IPS-18a (cell line): ENCODE results near the gene DCC.

ENCODE experiments used
- H3K27ac ChIP-seq: one replicate; pipeline ENCODE4 v1.5.1; 2013; ENCODE audit warnings: low read length
- H3K27me3 ChIP-seq: one replicate; pipeline ENCODE4 v1.6.1; 2013; ENCODE audit warnings: mild to moderate bottlenecking, low read length; ENCODE audit not compliant: control insufficient read depth, insufficient read depth
- H3K36me3 ChIP-seq: one replicate; pipeline ENCODE4 v1.6.1; 2013; ENCODE audit warnings: low read depth, low read length; ENCODE audit not compliant: control insufficient read depth
- H3K4me1 ChIP-seq: one replicate; pipeline ENCODE4 v1.6.1; 2013; ENCODE audit warnings: low read depth, low read length; ENCODE audit not compliant: control insufficient read depth
- H3K4me3 ChIP-seq: one replicate; pipeline ENCODE4 v1.5.1; 2013; ENCODE audit warnings: low read length
- H3K9ac ChIP-seq: one replicate; pipeline ENCODE4 v1.6.1; 2013; ENCODE audit warnings: mild to moderate bottlenecking, low read length, moderate library complexity
- H3K9me3 ChIP-seq: one replicate; pipeline ENCODE4 v1.6.1; 2013; ENCODE audit warnings: low read depth, low read length; ENCODE audit not compliant: control insufficient read depth

Gene DCC

DNA sequence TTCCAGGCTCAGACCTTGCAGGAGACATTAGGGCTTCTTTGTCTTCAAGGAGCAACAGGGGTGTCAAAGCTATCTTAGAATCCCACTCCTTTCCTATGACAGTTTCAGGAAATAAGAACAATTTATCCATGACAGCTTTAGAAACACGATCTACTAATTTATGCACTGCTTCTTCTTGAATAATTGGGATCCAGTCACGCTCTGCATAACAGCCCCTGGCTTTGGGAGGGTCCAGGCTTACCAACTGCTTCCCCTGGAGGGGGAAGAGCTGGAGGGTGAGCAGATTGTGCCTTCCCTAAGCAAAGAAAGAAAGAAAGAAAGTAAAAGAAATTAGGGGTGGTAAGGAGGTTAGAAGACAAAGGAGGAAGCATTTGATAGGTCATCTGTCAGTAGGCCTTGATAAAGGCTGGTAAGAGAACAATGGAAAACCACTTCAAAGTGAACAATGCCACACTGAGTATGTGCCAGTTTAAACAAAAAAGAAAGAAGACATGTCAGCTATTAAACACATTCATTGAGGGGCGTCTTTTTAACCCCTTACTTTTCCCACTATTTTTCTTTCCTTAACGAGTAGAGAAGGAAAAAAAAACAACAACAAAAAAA, 327.6 kb downstream of the DCC start:
- Histone ChIP-seq H3K4me1 (no peaks in the 10 kb centered on the region), H3K27ac (no peak overlapping the region), H3K4me3 (no peak overlapping the region), H3K9ac (no peak overlapping the region), H3K36me3 (no peaks in the 10 kb centered on the region), H3K9me3 (no peaks in the 10 kb centered on the region), H3K27me3 (no peaks in the 10 kb centered on the region)

- H3K9me3 ChIP-seq = no peaks in the 10 kb centered on the region
- no peaks in the 10 kb centered on the region for H3K36me3 ChIP-seq
Observed at GRCh38 chr18:52670896-52671295, 330.9 kb downstream of the DCC start.

DNA sequence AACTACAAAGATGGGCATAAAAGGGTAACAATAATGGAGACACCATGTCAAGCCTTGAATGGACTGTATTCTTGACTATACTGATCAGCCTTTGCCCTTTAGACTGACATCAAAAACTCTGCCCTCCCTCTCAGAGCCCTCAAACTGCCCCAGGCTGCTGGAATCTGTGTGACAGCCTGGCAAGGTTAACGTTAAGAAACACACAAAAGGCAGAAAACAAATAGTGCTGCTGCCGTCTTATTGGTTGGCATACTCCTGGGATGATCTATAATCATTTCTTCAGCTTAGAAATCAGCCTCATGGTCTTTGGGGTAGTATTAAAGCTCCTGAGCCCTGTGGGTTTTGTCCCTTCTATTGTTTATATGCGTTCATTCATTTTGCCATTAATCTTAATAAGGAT, 338.0 kb downstream of the DCC start:
- no peak overlapping the region for H3K4me3 ChIP-seq
- no peak overlapping the region for H3K27ac ChIP-seq
- peaks cover 11% of the 10 kb centered on the region for H3K4me1 ChIP-seq
- no peaks in the 10 kb centered on the region for H3K36me3 ChIP-seq
- H3K9ac ChIP-seq = no peak overlapping the region
- no peaks in the 10 kb centered on the region for H3K9me3 ChIP-seq
- H3K27me3 ChIP-seq = no peaks in the 10 kb centered on the region

More at GRCh38 chr18:52670896-52671295, 330.9 kb downstream of the DCC start:
- Histone ChIP-seq H3K27me3 (no peaks in the 10 kb centered on the region), H3K4me1 (no peaks in the 10 kb centered on the region), H3K4me3 (no peak overlapping the region), H3K27ac (no peak overlapping the region), H3K9ac (no peak overlapping the region)

- Histone ChIP-seq H3K27me3 (no peaks in the 10 kb centered on the region), H3K36me3 (no peaks in the 10 kb centered on the region), H3K27ac (no peak overlapping the region), H3K4me3 (no peak overlapping the region), H3K9me3 (no peaks in the 10 kb centered on the region), H3K4me1 (peaks cover 11% of the 10 kb centered on the region), H3K9ac (no peak overlapping the region)
Observed at GRCh38 chr18:52678551-52678950, 338.6 kb downstream of the DCC start.

GRCh38 chr18:52679354-52679753, 339.4 kb downstream of the DCC start:
- Histone ChIP-seq H3K9me3 (no peaks in the 10 kb centered on the region), H3K9ac (no peak overlapping the region), H3K27me3 (no peaks in the 10 kb centered on the region), H3K36me3 (no peaks in the 10 kb centered on the region), H3K4me1 (peaks cover 11% of the 10 kb centered on the region), H3K4me3 (no peak overlapping the region), H3K27ac (no peak overlapping the region)

DNA sequence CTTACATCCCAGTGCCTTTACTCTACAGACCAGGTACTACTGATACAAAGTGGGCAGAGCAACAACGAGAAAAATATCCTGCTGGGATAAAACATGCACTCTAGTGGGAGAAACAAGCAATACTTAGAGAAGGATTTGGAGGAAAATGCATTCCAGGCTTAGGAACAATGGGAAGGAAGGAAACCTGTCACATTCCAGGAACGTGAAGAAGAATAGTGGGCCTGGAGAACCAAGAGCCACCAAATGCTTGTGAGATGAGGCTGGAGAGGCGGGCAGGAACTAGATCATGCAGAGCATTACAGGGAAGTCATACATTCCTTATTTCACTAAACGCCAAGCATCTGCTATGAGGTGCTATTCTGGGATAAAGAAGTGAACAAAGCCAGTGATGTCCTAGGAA, 342.3 kb downstream of the DCC start:
- no peaks in the 10 kb centered on the region for H3K36me3 ChIP-seq
- no peak overlapping the region for H3K9ac ChIP-seq
- H3K27me3 ChIP-seq = no peaks in the 10 kb centered on the region
- peaks cover 11% of the 10 kb centered on the region for H3K4me1 ChIP-seq
- H3K4me3 ChIP-seq = no peak overlapping the region
- no peak overlapping the region for H3K27ac ChIP-seq
- H3K9me3 ChIP-seq = no peaks in the 10 kb centered on the region

DNA sequence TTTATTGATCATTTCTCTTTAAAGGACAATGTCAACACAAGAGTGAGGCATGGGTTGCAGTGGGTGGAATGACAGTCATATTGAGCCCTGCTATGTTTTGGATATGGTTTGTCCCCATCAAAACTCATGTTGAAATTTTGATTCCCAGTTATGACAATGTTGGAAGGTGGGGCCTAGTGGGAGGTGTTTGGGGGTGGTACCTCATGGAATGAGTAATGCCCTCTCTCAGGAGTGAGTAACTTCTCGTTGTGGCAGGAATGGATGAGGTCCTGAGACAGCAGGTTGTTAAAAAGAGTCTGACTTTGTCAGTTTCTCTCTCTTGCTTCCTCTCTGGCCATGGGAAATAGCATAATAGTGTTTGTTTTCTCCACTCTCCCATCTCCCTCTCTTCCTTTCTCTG, 345.3 kb downstream of the DCC start:
- H3K27ac ChIP-seq = no peak overlapping the region
- H3K4me1 ChIP-seq = peaks cover 6% of the 10 kb centered on the region
- H3K4me3 ChIP-seq = no peak overlapping the region
- no peaks in the 10 kb centered on the region for H3K27me3 ChIP-seq
- no peaks in the 10 kb centered on the region for H3K9me3 ChIP-seq
- H3K9ac ChIP-seq = no peak overlapping the region
- no peaks in the 10 kb centered on the region for H3K36me3 ChIP-seq

DNA sequence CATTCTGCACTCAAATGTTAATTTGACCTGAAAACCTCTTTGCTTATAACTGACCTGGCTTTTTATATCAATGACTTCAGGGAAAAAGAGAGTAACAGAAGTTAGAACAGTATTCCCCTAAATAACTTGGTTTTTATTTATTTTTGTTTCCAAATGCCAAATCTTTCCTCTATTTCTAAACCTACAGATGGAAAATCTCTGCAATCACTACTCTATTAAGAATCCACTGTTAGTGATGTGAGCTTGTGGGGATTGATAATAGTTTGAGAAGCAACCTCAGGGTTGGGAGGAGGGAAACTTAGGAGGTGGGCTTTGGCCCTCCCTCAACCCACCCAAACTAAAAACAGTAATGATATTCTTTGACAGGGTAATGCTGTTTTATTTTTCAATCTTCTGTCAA, 351.8 kb downstream of the DCC start:
- H3K27me3 ChIP-seq = no peaks in the 10 kb centered on the region
- no peak overlapping the region for H3K4me3 ChIP-seq
- no peaks in the 10 kb centered on the region for H3K4me1 ChIP-seq
- no peak overlapping the region for H3K9ac ChIP-seq
- no peaks in the 10 kb centered on the region for H3K36me3 ChIP-seq
- no peaks in the 10 kb centered on the region for H3K9me3 ChIP-seq
- no peak overlapping the region for H3K27ac ChIP-seq

- H3K27ac ChIP-seq = no peak overlapping the region
- no peaks in the 10 kb centered on the region for H3K9me3 ChIP-seq
- no peak overlapping the region for H3K4me3 ChIP-seq
- no peaks in the 10 kb centered on the region for H3K36me3 ChIP-seq
- no peaks in the 10 kb centered on the region for H3K4me1 ChIP-seq
- H3K27me3 ChIP-seq = no peaks in the 10 kb centered on the region
- H3K9ac ChIP-seq = no peak overlapping the region
Observed at GRCh38 chr18:52694804-52695203, 354.8 kb downstream of the DCC start.

DNA sequence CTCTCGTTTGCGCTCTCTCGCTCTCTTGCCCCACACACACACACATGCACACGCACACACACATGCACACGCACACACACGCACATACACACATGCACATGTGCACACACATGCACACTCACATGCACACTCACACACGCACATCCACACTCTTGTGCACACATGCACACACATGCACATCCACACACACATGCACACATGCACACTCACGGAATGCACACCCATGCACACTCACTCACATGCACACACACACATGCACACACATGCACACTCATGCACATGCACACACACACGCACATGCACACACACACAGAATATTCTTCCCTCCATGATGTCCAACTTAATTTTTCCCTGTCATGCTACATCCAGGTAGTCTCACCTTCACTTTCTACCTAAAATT, 360.1 kb downstream of the DCC start:
- H3K36me3 ChIP-seq = no peaks in the 10 kb centered on the region
- H3K4me1 ChIP-seq = no peaks in the 10 kb centered on the region
- no peaks in the 10 kb centered on the region for H3K27me3 ChIP-seq
- no peak overlapping the region for H3K9ac ChIP-seq
- no peak overlapping the region for H3K27ac ChIP-seq
- H3K9me3 ChIP-seq = no peaks in the 10 kb centered on the region
- no peak overlapping the region for H3K4me3 ChIP-seq

DNA sequence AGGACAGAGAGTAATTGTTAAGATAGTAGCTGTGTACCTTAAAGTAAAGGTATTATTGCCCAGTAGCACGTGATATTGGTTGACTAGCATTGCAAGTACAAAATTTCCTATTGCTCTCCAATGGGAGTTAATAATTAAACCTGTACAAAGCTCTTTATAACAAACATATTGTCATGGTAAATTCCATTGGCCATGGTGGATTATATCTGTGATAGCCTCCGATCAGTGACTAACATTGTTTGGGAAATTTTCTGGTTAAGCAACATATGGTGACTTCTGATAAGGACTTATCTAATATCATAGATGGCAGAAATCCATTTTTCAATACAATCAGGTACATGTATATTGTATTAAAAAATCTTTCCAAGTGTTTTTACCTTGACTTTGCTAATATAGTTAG, 360.8 kb downstream of the DCC start:
- H3K27ac ChIP-seq = no peak overlapping the region
- no peak overlapping the region for H3K9ac ChIP-seq
- no peaks in the 10 kb centered on the region for H3K9me3 ChIP-seq
- no peaks in the 10 kb centered on the region for H3K36me3 ChIP-seq
- H3K27me3 ChIP-seq = no peaks in the 10 kb centered on the region
- no peaks in the 10 kb centered on the region for H3K4me1 ChIP-seq
- H3K4me3 ChIP-seq = no peak overlapping the region

- Histone ChIP-seq H3K4me3 (no peak overlapping the region), H3K4me1 (no peaks in the 10 kb centered on the region), H3K27ac (no peak overlapping the region), H3K9me3 (no peaks in the 10 kb centered on the region), H3K27me3 (no peaks in the 10 kb centered on the region), H3K36me3 (no peaks in the 10 kb centered on the region), H3K9ac (no peak overlapping the region)
Observed at GRCh38 chr18:52701219-52701935, 361.4 kb downstream of the DCC start.
